Measurements from ENCODE around the gene AOC3.

AOC3 gene, protein sequence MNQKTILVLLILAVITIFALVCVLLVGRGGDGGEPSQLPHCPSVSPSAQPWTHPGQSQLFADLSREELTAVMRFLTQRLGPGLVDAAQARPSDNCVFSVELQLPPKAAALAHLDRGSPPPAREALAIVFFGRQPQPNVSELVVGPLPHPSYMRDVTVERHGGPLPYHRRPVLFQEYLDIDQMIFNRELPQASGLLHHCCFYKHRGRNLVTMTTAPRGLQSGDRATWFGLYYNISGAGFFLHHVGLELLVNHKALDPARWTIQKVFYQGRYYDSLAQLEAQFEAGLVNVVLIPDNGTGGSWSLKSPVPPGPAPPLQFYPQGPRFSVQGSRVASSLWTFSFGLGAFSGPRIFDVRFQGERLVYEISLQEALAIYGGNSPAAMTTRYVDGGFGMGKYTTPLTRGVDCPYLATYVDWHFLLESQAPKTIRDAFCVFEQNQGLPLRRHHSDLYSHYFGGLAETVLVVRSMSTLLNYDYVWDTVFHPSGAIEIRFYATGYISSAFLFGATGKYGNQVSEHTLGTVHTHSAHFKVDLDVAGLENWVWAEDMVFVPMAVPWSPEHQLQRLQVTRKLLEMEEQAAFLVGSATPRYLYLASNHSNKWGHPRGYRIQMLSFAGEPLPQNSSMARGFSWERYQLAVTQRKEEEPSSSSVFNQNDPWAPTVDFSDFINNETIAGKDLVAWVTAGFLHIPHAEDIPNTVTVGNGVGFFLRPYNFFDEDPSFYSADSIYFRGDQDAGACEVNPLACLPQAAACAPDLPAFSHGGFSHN

DNA sequence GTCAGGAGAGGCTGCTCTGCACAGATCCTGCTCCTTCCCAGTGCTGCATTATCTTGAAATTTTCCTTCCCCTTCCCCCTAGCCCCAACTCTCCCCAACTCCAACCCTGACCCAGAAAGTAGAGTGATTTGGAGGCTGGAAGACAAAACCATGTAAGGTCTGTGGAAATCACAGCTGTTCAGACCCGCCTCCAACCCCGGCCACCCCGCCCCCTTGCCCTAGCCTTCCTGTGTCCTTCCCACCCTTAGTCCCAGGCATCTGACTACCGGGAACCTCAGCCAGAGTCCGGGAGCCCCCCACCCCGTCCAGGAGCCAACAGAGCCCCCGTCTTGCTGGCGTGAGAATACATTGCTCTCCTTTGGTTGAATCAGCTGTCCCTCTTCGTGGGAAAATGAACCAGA lies at the start of gene AOC3:
Gene AOC3, plus strand, starts transcription at position 246 of the 400 bp plus-strand sequence. Its CDS starts 145 bp downstream, at position 391.
- no peak for DNase-seq

DNA sequence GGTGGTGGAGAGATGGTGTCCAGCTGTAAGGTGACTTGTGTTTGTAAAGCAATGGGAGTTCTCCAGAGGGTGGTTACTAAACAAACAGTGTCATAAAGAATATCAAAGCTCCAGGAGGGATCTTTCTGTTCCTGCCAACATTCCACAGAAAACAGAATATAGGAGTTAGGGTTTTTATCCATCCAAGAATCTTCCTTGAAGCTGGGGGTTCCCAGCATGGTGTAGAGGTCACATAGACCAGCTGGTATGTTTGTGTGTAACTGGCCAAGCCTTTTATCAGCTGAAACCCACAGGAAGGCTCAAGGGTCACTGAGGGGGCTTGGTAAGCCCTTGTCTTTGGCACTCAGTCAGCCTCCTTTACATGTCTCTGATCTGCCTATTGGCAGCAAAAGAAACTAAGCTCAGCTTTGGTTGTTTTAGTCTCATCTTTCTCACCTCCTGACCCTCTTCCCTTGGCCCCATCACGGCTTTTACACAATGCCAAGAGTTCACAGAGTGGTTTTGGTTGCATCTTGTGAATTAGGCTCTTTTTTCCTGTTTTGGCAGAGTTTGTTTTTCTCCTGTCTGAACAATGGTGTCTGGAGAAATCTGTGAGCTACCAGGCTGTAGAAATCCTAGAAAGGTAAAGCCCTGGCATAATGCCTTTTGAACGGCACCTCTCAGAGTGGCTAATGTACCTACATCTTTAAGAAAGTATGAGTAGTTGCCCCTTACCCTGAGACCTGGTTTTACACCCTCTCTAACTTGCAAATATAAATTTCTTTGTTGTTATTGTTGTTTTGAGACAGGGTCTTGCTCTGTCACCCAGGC lies 47.7 kb upstream of the AOC3 start:
- DNase-seq = no peak

DNA sequence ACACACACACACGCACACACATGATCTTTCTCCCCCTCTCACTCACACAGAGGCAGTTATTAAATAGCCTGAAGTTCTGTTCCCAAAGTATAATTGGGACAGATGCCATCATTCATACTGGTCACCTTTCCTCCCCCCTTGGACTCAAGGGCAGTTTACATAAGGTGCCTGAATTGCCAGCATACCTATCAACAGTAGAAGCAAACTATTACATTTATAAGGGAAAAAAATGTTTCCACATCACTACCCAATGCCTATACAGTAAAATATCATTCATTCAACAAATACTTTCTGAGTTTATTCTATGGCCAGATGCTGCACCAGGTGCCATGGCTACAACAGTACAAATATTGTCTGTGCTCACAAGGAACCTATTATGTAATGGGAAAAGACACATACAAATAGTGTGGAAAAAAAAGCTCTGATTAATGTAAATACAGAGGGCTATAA lies 46.1 kb upstream of the AOC3 start:
- no peak for DNase-seq

DNA sequence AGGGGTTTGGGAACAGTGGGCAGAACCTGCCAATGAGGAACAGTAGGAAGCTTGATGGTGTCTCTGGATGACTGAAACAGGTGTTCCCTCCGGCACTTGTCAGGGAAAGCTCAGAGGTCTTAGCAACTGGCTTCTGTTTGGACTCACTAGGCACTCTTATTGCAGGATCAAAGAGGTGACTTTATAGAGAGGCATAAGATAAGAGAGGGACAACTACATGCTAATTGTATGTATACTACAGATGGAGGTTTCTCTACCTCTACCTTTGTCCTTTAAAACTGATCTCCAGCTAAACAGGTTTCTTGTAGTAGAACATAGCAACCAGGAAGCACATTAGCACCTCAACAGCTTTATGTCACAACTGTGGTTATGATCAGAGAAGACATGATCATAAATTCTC lies 44.8 kb upstream of the AOC3 start:
- no peak for DNase-seq

DNA sequence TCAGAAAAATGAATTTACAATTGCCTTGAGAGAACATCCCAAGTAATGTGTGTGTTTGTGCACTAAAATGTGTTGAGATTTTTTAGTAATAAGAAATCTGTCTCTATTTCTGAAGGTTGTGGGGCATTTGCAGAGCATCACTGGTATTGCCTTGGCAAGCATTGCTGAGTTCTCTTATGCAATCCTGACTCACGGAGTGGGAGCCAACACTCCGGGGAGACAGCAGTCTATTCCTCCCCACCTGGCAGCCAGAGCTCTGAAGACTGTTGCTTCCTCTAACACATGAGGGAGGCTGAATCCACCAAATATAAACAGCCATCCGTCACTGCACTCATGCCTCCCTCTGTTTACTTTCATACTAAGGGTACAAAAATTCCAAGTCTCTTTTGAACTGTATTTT lies 41.7 kb upstream of the AOC3 start:
- DNase-seq = no peak

DNA sequence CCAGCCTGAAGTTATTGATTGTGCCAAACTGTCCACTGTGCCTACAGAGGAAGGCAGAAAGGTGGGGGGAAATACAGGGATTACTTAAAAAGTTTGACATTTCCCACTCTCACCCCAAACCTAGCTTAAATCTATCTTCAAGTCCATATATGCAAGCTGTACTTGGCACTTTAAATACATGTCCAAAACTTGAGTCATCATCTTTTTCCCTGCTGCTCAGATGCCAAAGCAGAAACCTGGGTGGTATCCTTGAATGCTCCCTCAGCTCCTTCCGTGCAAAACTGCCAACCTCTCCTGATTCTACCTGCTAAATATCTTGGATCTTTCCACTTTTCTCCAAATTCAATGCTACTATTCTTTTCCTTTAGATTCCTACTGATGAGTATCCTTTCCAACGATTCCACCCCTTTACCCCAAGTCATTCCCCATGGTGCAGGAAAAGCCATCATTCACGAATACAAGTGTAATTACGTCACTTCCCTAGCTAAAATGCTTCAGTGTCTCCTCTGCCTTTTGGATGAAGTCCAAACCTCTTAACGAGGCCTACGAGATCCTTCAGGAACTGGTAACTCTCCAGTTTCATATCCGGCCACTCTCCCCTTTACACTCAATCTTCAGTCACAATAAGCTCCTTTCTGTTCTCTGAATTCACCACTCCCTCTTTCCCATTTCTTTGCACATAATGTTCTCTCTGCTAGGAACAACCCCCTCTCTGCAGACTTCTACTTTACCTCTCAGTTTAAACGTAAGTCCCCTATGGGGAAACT lies 36.2 kb upstream of the AOC3 start:
- no peak for DNase-seq

DNA sequence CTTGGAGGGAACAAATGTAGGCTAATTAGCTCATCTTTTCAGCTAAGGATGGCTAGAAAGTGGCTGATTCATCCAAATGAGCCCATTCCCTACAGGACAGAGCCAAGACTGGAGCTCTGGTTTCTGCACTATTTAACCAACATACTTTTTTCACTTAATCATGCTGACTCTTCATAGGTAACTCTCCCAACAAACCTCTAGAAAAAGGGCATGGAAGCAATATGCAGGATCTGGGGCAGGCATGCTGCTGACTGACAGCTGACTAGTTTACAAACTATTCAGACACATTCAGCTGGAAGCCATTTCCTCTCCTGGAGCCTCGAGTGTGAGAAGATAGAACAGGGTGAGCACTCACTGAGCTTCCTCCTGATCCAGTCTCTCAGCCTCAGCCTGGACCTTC lies 33.1 kb upstream of the AOC3 start:
- no peak for DNase-seq

DNA sequence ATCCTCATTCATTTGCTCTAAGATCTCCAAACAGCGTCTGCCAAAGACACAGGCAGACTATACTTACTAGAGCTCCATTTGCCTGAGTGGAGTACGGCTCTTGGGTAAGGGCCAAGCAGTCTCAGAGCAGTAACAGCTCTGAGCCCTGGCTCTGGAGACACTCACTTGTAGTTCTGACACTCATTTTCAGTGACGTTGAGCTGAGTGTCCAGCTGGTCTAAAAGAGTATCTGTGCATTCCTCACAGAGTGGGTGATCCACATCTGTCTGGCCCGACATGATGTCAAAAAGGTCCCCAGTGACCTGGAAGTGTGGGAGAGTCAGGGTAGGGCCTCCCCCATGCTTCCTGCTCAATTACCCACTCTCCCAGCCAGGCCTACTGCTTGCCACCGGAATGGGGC lies 32.6 kb upstream of the AOC3 start:
- DNase-seq = no peak

DNA sequence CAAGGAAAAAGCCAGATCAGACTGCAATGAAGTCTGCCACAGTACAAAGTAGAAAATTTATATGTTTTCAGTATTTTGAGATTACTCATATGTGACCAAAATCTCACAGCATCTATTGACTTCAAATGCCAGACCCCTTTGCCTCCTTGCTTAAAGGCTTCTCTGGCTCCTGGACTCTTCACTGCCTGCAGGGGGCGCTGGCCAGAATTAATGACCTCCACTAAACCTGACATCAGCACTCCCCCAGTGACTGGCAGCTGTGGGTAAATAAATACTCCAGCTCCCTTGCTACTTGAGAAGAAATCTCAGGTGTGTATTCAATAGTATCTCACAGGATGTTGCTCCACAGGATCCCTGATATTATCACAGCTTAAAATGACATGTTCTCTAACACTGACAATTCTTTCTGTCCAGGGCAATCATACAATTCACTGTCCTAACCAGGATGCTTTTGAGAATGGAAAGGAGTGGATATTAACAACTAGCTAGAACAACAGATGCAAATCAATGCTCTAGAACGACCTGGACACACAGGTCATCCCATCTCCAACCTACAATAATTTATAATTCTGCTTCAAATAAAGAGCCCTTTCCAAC lies 31.0 kb upstream of the AOC3 start:
- peak; percentile 43 for DNase-seq

DNA sequence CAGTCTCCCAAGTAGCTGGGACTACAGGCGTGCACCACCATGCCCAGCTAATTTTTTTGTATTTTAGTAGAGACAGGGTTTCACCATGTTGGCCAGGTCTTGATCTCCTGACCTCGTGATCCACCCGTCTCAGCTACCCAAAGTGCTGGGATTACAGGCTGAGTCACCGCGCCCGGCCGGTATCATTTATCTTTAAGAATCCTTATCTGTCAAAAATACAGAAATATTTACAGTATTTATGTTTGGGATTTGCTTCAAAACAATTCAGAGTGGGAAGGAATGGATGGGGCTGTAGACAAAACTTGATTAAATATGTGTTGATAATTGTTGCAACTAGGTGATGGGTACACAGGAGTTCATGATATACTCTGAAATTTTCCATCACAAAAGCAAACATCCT lies 29.8 kb upstream of the AOC3 start:
- no peak for DNase-seq

DNA sequence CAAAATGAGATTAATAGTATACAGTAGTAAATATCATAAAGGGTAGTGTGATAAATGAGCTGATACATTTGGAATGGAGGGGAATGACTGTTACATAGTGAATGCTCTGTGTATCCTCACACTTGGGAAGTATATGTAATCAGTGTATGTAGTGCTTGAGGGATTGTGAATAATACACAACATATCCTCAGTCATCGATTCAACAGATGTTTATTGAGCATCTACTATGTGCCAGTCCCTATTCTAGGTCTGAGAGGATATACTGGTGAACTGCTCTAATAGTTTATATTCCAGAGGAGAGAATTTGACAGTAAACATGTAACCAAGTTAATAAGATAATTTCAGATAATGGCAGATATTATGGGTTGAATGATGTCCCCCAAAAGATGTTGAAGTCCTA lies 23.5 kb upstream of the AOC3 start:
- no peak for DNase-seq

DNA sequence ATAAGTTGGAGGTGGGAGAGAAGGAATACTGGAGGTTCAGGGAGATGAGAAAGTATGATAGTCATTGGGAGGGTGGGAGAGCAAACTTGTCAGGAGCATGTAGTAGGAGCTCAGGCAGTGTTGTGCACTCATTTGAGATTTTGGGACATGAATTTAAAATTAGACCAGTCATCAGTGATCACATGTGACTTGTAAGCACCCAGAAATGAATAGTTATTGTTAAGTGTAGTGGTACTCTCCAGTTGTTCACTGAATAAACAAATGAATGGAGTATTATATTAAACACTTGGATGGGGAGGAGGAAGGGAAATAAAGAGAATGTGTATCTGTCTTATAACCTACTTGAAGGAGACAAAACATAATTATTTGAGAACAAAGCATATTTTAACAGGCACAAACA lies 20.0 kb upstream of the AOC3 start:
- no peak for DNase-seq

DNA sequence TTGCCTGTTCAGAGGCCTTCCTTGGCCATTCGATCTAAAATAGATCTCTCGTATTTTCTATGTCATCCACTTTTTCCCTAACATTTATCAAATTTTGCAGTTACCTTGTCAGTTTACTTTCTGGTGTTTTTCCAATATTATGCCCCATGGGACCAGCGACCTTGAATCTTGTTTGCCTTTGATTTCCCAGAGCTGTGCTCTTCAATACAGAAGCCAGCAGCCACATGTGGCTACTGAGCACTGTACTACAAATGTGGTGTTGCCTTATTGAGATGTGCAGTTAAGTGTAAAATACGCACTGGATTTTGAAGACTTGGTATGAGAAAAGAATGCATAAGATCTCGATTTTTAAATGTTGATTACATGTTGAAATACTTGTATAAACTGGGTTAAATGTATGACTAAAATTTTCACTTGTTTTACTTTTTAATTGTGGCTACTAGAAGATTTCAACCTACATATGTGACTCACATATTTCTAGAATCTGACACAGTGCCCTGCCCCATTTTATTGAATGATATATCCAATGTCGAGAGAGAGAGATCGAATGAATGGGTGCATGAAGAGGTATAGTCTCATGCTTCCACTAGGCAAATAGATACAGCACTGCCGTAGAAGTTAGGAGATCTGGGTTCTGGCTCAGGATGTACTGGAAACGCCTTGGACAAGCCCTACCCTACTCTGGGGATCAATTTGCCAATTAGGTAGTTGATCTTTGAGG lies 18.6 kb upstream of the AOC3 start:
- no peak for DNase-seq

DNA sequence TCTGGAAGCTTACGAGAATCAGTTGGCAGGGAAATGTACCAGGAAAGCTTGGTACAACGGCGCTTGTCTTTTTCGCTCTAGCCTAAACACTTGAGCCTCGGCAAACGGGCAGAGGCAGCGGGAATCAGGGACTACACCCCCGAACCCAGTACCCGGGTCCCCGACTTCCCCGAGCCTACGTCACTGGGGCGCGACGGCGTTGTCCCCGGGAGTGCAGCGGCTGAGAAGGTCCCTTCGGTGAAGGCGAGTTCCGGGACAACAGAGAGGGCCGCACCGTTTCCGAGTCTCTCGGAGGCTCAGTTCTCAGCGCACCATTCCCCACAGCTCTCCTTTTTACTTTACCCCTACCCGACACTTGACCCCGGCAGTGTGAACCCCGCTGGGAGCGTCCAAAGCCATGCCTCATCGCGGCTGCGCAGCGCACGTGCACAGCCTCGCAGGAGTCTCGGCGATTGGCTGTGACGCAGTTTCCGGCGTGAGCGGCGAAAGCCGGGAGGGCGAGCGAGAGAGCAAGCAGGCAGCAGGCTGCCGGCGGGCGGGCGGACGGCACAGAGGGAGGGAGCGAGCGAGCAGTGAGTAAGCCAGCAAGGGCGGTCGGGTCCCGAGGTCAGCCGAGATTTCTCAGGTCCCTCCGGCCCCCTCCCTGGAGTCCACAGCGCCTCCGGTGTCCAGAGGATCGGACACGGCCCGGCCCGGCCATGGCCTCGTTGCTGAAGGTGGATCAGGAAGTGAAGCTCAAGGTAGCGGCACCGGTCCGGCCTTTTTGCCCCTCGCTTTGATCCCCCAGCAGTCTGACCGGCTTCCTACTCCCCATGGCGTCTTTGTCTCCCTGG lies 17.8 kb upstream of the AOC3 start, which contains the start of gene PSME3:
Gene PSME3, plus strand, starts transcription at position 464 of the 833 bp plus-strand sequence. Its CDS starts 235 bp downstream, at position 699.
- peak; percentile 72 for DNase-seq

DNA sequence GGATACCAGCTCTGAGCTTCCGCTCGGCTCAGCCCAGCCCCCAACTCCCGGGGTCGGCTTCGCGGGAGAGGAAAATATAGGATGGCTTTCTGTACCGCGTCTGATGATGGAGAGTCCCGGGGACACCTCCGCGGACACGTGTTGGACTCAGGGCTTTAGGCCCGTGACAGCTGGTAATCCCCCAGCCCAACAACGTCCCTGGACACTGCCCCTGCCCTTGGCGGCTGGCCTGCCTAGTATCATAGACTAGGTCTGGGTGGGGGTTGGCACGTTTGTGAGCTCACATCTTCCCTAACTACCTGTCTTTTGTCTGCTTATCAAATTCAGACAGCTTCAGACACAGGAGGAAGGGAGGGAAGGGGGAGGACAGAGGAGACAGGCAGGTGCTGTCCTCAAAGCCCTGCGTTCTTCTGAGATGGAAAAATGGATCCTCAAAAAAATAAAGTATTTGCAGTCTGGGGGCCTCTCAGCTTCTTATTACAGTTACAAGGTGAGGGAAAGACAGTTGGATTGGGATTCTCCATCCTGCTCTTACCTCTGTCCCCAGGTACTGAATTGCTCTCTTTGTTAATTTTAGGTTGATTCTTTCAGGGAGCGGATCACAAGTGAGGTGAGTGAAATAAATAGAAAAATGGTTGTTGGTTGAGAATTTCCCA lies 17.1 kb upstream of the AOC3 start:
- no peak for DNase-seq

DNA sequence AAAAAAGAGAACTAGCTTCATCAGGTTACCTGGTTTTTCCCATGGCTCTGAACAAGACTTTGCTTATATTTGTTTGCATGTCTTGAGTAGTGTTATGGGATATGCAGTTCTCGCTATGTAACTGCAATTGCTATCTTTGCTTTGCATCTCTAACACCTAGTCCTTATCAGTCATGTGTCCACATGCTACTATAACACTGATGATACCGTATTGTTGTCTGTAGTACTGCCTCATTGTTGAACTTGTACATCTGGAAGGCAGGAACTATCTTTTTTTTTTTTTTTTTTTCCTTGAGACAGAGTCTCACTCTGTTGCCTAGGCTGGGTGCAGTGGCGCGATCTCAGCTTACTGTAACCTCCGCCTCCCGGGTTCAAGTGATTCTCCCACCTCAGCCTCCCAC lies 15.3 kb upstream of the AOC3 start:
- no peak for DNase-seq

DNA sequence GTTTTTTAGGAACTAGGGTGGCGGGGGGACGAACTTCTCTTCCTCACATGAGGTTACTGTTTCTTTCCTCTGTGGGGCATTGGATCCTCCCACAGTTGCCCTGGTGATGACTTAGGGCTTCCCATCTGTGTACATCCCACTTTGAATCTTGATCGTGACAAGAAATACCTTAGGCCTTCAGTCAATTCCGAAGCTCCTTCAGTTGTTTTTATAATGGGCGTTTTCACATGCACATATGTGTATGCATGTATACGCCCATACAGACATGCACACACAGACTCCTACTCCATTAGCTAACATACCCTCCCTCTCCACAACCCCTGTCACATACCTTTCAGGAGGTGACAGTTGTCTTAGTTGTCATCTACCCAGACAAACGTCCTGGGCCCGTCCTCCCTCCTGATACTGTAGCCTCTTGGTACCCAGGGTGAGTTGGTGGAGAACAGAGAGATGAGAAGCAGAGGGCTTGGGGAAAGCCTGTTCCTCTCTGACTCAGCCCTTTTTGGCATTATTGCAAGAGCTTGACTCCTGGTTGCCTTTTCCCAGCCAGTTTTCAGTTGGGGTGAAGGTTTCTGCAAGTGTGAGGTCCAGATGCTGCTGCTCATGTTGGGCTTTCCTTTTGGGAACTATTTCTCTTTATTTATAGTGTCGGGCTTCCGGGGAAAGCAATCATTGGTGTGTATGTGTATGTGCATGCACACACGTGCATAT lies 8.9 kb upstream of the AOC3 start:
- DNase-seq = no peak

DNA sequence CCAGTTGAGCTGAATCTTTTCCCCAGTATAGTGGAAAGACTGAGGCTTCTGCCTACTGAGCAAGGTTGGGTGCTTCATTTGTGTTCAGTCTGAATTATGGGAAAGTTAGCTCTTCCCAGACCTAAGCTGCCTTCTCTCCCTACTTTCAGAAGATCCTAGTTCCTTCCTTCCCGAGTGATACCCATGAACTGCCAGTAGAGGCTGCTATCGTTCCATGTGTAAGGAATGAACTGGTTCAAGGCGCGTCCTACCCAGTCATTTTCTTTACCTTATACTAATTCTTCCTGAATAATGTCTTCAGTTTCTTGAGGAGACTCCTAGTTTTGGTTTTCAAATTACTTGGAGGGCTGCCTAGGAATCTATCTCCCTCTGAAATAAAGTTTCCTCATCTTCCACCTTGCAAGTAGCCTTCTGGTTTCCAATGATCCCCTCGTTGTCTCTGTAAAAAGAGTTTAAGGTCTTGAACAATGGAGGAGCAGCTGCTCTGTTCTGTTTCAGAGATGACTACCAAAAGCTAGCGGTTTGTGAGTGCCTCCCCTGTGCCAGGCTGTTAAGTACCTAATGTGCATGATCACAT lies 7.6 kb upstream of the AOC3 start:
- peak; percentile 10 for DNase-seq

DNA sequence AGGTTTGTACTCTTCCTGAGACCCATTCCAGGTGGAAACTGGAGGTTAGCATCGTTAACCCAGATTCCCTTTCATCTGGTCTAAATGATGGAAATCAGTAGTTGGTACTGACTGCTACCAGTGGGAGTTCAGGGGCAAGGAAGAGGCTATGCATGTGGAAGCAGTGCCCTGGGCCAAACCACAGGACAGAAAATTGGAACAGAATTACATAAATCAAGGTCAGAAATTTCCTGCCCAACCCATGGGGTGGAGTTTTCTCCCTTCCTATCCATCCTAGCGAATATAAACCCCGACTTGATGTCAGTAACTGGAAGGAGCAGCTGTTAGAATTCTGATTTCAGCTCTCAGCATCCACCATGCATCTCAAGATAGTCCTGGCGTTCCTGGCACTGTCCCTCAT lies 6.7 kb upstream of the AOC3 start, which contains the start of gene AOC2:
Gene AOC2, plus strand, starts transcription at position 310 of the 400 bp plus-strand sequence. Its CDS starts 47 bp downstream, at position 357.
- no peak for DNase-seq
